ENCODE results near the gene C1S.
A peak's percentile ranks its signal among the peaks of the same experiment; 100 is the strongest.
"Not testable (repeated sequence)": the region's sequence is repeated elsewhere in the genome, so short reads cannot be mapped to it uniquely, and the experiment has no call there.

Gene C1S

DNA sequence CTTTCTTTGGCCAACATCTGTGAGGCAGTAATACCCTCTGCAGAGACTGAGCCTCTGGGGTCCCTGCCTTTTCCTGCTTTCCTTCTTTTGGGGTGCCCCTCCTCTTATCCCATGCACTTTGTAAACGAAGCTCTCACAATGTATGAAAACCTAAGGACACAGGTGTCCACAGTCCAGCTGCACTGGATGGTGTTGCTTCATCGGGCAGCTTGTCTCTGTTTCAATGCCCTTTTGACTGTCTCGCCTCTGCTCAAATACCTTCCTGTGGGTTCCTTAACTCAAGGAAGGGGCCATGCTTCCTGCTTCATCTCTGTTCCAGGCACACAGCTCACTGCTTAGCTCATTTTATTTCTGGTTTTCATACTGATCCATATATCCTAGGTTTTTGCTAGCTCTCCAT, 42.1 kb downstream of the C1S start:
- DNase-seq (ENCODE audit: low read depth), result no peak

GRCh38 chr12:7103837-7104584, 43.5 kb downstream of the C1S start:
- DNase-seq (ENCODE audit: low read depth), result no peak

GRCh38 chr12:7106082-7106481, 45.6 kb downstream of the C1S start:
- DNase-seq (ENCODE audit: low read depth), result no peak

DNA sequence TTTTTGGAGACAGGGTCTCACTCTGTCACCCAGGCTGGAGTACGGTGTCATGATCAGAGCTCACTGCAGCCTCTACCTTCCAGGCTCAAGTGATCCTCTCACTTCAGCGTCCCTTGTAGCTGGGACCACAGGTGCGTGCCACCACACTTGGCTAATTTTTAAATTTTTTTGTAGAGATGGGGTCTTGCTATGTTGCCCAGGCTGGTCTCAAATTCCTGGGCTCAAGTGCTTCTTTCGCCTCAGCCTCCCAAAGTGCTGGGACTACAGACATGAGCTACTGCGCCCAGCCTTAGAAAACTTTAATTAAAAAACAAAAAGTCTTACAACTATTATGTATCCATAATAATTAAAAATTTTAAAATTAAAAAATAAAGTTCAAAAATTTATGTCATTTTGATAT, 46.7 kb downstream of the C1S start:
- DNase-seq (ENCODE audit: low read depth), result not testable (repeated sequence)

- no peak for DNase-seq (ENCODE audit: low read depth)
Measured at GRCh38 chr12:7107636-7108002, 47.1 kb downstream of the C1S start.

GRCh38 chr12:7108003-7108795, 47.7 kb downstream of the C1S start:
- peak; percentile 67 for DNase-seq (ENCODE audit: low read depth)

- peak; percentile 65 for DNase-seq (ENCODE audit: low read depth)
Measured at GRCh38 chr12:7108796-7109571, 48.5 kb downstream of the C1S start, which contains the start of gene C1RL. TSS of gene C1RL (minus strand) at chr12:7109214. CDS start at chr12:7109180, 34 bp downstream.

- no peak for DNase-seq (ENCODE audit: low read depth)
Measured at GRCh38 chr12:7109572-7109920, 49.0 kb downstream of the C1S start.

GRCh38 chr12:7110661-7111060, 50.1 kb downstream of the C1S start:
- DNase-seq (ENCODE audit: low read depth), result no peak

DNA sequence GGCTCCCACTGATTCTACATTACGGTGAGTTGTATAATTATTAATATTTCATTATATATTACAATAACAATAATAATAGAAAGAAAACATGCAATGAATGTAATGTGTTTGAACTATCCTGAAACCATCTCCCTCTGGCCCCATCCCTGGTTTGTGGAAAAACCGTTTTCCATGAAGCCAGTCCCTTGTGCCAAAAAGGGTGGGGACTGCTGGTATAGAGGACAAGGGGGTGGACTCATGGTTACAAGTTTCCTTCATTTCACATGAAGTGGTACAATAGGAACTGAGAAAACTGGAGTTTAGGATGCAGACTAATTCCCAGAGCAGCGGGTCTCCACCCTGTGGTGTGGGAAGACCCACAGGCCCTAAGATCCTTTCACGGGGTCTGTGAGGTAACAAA, 51.5 kb downstream of the C1S start:
- DNase-seq (ENCODE audit: low read depth), result no peak

DNA sequence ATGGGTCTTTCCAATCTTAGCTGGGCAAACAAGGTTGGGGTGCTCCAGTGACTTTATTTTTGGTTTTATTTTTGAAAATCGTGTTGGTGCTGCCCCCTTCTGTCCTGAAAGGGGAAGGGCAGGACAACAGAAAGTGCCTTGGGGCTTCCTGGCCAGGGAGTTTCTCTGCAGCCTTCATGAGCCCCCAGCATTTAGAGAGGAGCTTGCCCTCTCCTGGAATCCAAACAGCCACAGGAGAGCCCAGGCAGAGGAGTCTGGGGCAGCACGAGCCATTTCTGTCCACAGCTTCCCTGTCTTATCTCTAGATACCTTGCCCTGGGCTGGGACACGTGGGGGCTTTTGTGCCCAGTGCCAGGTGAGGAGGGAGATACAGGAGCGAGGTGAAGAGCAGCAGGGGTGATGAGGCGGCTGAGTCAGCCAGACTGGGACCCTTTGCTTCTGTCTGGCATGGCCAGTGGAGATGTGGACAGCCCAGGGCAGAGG, 52.9 kb downstream of the C1S start:
- DNase-seq (ENCODE audit: low read depth), result no peak

- no peak for DNase-seq (ENCODE audit: low read depth)
Measured at GRCh38 chr12:7114008-7114407, 53.5 kb downstream of the C1S start.

- DNase-seq (ENCODE audit: low read depth), result no peak
Measured at GRCh38 chr12:7114851-7115250, 54.3 kb downstream of the C1S start.

GRCh38 chr12:7116196-7116595, 55.7 kb downstream of the C1S start:
- no peak for DNase-seq (ENCODE audit: low read depth)

- no peak for DNase-seq (ENCODE audit: low read depth)
Measured at GRCh38 chr12:7116916-7117315, 56.4 kb downstream of the C1S start.

- DNase-seq (ENCODE audit: low read depth), result no peak
Measured at GRCh38 chr12:7117670-7118069, 57.2 kb downstream of the C1S start.

DNA sequence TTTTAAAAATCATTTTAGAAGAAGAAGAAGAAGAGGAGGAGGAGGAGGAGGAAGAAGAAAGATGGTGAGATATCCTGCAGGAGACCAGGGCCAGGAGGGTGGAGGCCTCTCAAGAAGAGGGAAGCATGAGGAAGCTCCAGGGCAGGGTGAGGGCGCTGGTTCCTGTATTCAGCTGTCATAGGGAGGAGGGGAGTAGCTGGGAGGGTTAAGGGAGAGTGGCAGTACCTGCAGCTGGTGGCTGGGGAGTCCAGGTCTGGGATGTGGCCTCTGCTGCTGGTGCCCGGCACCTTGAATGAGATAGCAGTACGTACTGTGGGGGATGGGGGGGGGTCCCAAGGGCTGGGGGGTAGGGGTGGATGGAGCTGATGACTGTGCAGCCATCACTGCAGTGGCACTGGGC, 58.4 kb downstream of the C1S start:
- DNase-seq (ENCODE audit: low read depth), result no peak

DNA sequence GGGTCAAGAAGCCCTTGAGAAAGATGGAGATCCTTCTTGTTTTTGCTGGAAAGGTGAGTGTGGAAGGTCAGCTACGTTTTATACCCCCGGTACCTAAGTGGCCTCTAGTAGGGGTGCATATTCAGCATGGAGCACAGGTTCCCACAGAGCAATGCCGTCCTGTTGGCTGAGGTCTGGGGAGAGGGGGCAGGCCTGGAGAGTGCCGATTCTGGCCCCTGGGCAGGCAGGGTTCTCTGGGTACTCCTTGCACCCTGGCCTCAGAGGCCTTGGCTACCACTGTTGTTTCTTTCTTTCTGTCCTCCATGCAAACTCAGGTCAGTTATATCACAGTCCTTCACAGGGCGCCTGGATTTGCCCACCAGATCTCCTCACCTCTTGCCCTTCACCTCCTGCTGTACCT, 59.6 kb downstream of the C1S start:
- no peak for DNase-seq (ENCODE audit: low read depth)

Measured in activated T-helper 1 cell treated with Interleukin-2 at 50 U/mL for 16 hours (primary cell).